GM13977 (cell line): Measurements from ENCODE around the gene SELENOM.

Experiments used
- DNase-seq: peaks from one replicate; pipeline ENCODE4 v3.0.0; 2012; ENCODE audit warnings: low spot score
- CTCF ChIP-seq: IDR thresholded peaks from 2 replicates; pipeline ENCODE4 v1.5.1; 2012; ENCODE audit warnings: mild to moderate bottlenecking, control low read depth; ENCODE audit not compliant: insufficient read depth; ENCODE audit errors: extremely low read depth, missing control alignments
- in situ Hi-C: fragments of 300-500 bp; cut with MboI; formaldehyde crosslinking; loops from one replicate; pipeline ENCODE4 v1.12.0; 2022; ENCODE audit warnings: low sequenced_read_pairs, low pct_unique_long_range_greater_than_20kb, mixed read lengths, inconsistent platforms; ENCODE audit not compliant: unreplicated experiment

The SELENOM gene

GRCh38 chr22:31093086-31093850 is 14.1 kb downstream of the SELENOM start:
- TF ChIP-seq CTCF: no peak
- in situ Hi-C loops: no loop called here
- peak; percentile 17 for DNase-seq

- in situ Hi-C loops: no loop called here
- TF ChIP-seq CTCF: no peak
- DNase-seq: peak; percentile 30
Observed at GRCh38 chr22:31092161-31092560, 15.2 kb downstream of the SELENOM start.

GRCh38 chr22:31091106-31091975 is 16.0 kb downstream of the SELENOM start:
- in situ Hi-C loops: no loop called here
- no peak for TF ChIP-seq CTCF

GRCh38 chr22:31090217-31091085 is 16.9 kb downstream of the SELENOM start:
- no peak for TF ChIP-seq CTCF
- peak; percentile 18 for DNase-seq
- in situ Hi-C loops: no loop called here

More at GRCh38 chr22:31091106-31091975, 16.0 kb downstream of the SELENOM start:
- DNase-seq: peak; percentile 14

- DNase-seq: peak; percentile 82
- peak; percentile 90 for TF ChIP-seq CTCF
- in situ Hi-C loops: loop anchor here (10.0 kb wide), 1 partner anchor 325 kb away; no protein-coding TSS in a partner anchor
Observed at GRCh38 chr22:31089160-31090100, 17.9 kb downstream of the SELENOM start.
